Neuron (in vitro differentiated cells): Measurements from ENCODE around the gene LOXL1.

Source experiments
- H2AFZ ChIP-seq: one replicate; pipeline ENCODE4 v1.6.1; 2013; ENCODE audit warnings: low read depth, mild to moderate bottlenecking, inconsistent platforms, low read length, moderate library complexity
- H3K27me3 ChIP-seq: one replicate; pipeline ENCODE4 v1.6.1; 2013; ENCODE audit warnings: low read length; ENCODE audit not compliant: insufficient read depth
- H3K36me3 ChIP-seq: one replicate; pipeline ENCODE4 v1.6.1; 2013; ENCODE audit warnings: low read length; ENCODE audit not compliant: insufficient read depth
- H3K4me1 ChIP-seq: one replicate; pipeline ENCODE4 v1.6.1; 2013; ENCODE audit warnings: low read length; ENCODE audit not compliant: insufficient read depth
- H3K4me3 ChIP-seq: 2 replicates; pipeline ENCODE4 v1.5.1; 2013; ENCODE audit warnings: mild to moderate bottlenecking, low read length, moderate library complexity
- H3K9me3 ChIP-seq: one replicate; pipeline ENCODE4 v1.6.1; 2013; ENCODE audit warnings: low read length

LOXL1 gene

DNA sequence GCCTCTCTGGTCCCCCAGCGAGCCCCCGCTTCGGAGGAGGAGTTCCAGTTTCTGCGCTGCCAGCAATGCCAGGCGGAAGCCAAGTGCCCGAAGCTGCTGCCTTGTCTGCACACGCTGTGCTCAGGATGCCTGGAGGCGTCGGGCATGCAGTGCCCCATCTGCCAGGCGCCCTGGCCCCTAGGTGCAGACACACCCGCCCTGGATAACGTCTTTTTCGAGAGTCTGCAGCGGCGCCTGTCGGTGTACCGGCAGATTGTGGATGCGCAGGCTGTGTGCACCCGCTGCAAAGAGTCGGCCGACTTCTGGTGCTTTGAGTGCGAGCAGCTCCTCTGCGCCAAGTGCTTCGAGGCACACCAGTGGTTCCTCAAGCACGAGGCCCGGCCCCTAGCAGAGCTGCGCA lies 71.7 kb downstream of the LOXL1 start:
- Histone ChIP-seq H2AFZ (no peak overlapping the region), H3K4me3 (no peak overlapping the region), H3K27me3 (no peaks in the 10 kb centered on the region), H3K4me1 (peaks cover 17% of the 10 kb centered on the region), H3K9me3 (no peaks in the 10 kb centered on the region), H3K36me3 (peaks cover 17% of the 10 kb centered on the region)
